Adipocyte (in vitro differentiated cells): Measurements from ENCODE around the gene MEIS1.

Source experiments
- DNase-seq: peaks from one replicate; pipeline ENCODE4 v3.0.0-alpha.2; 2015; ENCODE audit warnings: low read depth
- H3K27me3 ChIP-seq: replicated peaks from 2 replicates; pipeline ENCODE4 v1.7.0; 2013; ENCODE audit warnings: mild to moderate bottlenecking, low read length, moderate library complexity; ENCODE audit not compliant: control insufficient read depth, insufficient read depth
- H3K36me3 ChIP-seq: 2 replicates; pipeline ENCODE4 v1.7.0; 2013; ENCODE audit warnings: low read length, mild to moderate bottlenecking, moderate library complexity; ENCODE audit not compliant: control insufficient read depth, insufficient read depth, severe bottlenecking
- H3K4me1 ChIP-seq: 2 replicates; pipeline ENCODE4 v1.7.0; 2013; ENCODE audit warnings: mild to moderate bottlenecking, low read length, moderate library complexity; ENCODE audit not compliant: control insufficient read depth, insufficient read depth
- H3K4me3 ChIP-seq: 2 replicates; pipeline ENCODE4 v1.7.0; 2013; ENCODE audit warnings: mild to moderate bottlenecking, low read length, moderate library complexity
- H3K9ac ChIP-seq: 2 replicates; pipeline ENCODE4 v1.7.0; 2013; ENCODE audit warnings: mild to moderate bottlenecking, low read length, moderate library complexity
- H3K9me3 ChIP-seq: 2 replicates; pipeline ENCODE4 v1.7.0; 2013; ENCODE audit warnings: mild to moderate bottlenecking, low read length, moderate library complexity; ENCODE audit not compliant: control insufficient read depth

Gene MEIS1

DNA sequence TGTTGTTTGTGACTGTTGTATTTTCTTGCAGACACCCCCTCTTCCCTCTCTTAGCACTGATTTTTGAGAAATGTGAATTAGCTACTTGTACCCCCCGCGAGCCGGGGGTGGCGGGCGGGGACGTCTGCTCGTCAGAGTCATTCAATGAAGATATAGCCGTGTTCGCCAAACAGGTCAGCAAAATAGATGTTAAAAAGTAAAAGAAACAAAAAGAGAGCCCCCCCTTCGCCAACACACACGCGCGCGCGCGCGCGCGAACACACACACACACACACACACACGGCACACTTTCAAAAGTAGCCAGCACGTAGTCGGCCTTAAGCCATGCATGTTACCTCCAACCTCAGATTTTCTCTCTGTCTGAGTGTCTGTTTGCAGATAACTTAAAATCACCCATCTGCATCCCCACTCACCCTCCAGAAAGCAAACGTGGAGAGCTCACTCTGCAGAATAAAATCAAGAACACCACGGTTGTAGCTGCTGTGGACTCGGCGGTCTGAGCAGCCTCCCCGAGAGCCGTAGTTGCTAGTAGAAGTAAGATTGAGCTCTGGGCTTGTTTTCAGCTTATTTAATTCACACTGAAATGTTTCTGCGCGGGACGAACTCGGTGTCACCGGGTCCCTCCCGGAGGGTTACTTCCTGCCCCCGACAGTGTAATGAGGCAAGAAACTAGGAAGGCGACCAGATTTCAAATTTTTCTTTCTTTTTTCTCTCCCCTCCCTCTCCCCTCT, 5.1 kb downstream of the MEIS1 start:
- no peak for DNase-seq
- Histone ChIP-seq H3K9ac (peak overlapping the region; percentile 97), H3K36me3 (no peaks in the 10 kb centered on the region), H3K4me3 (peak overlapping the region; percentile 89), H3K27me3 (no peaks in the 10 kb centered on the region), H3K9me3 (no peaks in the 10 kb centered on the region), H3K4me1 (peaks cover 28% of the 10 kb centered on the region)

DNA sequence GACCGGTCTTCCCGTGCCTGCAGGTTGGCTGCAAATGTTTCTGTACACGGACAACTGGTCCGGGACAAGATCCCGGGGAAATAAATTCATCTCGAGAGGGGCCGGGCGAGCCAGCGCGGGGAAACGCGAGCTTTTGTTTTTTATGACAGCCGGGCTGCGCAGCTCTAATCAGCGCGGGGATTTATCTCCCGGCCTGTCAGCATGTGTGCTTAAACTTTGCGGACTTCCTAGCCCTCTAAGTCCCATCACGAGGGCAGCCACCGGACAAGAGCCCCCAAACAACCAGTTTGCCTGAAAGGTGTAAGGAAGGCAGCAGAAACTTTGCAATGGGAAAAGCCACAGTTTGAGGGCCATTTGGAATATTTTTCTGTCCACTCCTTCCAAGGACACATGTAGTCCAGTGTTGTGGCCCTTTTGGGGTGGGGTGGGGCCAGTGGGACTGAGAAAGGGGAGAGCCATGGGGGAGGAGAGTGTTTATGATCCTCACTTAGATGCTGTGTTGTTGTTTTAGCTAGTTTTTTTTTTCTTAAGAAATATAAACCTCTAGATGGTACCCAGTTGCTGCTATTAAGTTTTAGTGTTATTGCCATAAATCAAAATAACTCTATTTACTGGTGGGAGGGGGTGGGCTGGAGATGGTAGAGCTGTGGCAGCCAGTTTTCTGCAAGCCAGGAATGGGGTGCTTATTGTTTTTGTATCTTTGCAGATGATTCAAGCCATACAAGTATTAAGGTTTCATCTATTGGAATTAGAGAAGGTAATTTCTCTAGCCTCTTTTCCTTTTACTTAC, 6.0 kb downstream of the MEIS1 start:
- no peaks in the 10 kb centered on the region for H3K27me3 ChIP-seq
- H3K9ac ChIP-seq: peak overlapping the region; percentile 97
- peak overlapping the region; percentile 89 for H3K4me3 ChIP-seq
- peaks cover 33% of the 10 kb centered on the region for H3K4me1 ChIP-seq
- DNase-seq: no peak
- no peaks in the 10 kb centered on the region for H3K36me3 ChIP-seq
- H3K9me3 ChIP-seq: no peaks in the 10 kb centered on the region

DNA sequence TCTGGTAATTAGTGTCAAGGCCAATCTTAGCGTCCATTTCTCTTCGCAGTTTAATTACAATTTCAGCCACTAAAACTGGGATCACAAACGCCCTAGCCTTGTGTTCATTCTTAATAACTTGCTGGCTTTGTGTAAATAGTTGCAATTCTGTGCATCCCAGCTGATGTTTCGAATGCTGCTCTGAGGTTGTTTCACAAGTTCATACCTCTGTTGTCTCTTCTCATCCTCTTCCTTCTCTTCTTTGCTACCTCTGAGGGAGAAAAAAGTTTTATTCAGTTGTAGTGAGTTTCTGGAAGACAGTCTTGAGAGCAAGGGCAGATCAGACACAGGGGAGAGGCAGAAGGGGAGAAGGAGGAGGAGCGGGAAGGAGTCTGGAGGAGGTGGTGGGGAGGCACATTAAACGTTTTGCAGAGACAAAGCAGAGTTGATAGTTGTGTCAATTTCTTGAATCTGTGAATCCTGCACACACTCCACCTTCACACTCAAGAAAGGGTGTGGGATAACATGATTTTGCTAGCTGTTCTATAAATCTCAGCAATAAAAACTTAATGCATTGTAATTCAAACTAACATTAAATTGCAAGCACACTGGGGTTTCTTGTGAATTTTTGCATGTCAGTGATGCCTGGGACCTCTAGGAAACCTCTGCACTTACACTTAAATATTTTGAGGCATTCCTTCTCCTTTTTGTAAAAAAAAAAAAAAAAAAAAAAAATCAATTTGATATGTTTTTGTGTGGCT, 6.8 kb downstream of the MEIS1 start:
- Histone ChIP-seq H3K4me3 (peak overlapping the region; percentile 89), H3K4me1 (peaks cover 36% of the 10 kb centered on the region)

GRCh38 chr2:66442516-66443185, 7.7 kb downstream of the MEIS1 start:
- Histone ChIP-seq H3K36me3 (no peaks in the 10 kb centered on the region), H3K27me3 (no peaks in the 10 kb centered on the region), H3K9me3 (no peaks in the 10 kb centered on the region), H3K9ac (peak overlapping the region; percentile 97), H3K4me3 (peak overlapping the region; percentile 79), H3K4me1 (peaks cover 41% of the 10 kb centered on the region)
- no peak for DNase-seq

More for the DNA sequence above, 6.8 kb downstream of the MEIS1 start:
- Histone ChIP-seq H3K27me3 (no peaks in the 10 kb centered on the region), H3K36me3 (no peaks in the 10 kb centered on the region), H3K9me3 (no peaks in the 10 kb centered on the region), H3K9ac (peak overlapping the region; percentile 97)
- DNase-seq: no peak

DNA sequence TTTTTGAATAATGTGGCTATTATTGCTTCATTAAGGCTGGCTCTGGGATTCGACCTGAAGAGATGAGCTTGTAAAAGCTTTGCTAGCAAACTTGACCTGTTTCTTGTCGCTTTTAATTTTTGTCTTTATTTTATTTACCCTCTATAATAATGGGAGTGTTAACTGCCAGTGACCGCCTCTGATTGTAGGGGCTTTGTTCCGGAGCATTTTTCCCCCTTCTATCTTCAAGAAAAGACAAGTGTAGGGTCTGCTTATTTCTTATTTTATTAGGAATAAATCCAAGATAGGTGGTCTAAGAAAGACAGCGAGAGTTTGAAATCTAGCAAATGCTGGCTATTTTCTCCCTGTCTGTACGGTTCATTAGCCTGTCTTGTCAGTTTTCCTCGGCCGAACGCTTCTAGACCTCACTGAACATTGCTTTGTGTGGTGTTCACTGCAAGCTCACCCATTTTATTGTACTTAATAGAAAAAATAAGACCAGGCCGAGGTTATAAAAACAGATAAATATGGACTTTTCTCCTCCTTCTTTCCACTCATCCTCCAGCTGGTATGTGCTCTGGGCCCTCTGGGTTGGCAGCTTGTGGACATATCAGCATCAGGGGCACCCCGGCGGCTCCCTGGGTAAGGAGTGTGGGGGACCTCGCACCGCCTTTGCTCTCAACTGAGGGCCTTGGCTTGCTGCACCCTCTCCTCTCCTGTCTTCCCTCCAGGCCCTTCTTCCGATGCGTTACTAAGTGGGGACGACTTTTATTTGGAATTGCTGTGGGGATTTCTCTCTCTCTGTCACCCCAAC, 8.5 kb downstream of the MEIS1 start:
- Histone ChIP-seq H3K4me3 (peak overlapping the region; percentile 79), H3K36me3 (no peaks in the 10 kb centered on the region), H3K27me3 (no peaks in the 10 kb centered on the region), H3K4me1 (peaks cover 41% of the 10 kb centered on the region), H3K9ac (peak overlapping the region; percentile 97), H3K9me3 (no peaks in the 10 kb centered on the region)
- no peak for DNase-seq

- peak overlapping the region; percentile 97 for H3K9ac ChIP-seq
- H3K9me3 ChIP-seq: no peaks in the 10 kb centered on the region
- H3K27me3 ChIP-seq: no peaks in the 10 kb centered on the region
- no peaks in the 10 kb centered on the region for H3K36me3 ChIP-seq
- peaks cover 45% of the 10 kb centered on the region for H3K4me1 ChIP-seq
- peak overlapping the region; percentile 79 for H3K4me3 ChIP-seq
- no peak for DNase-seq
These were observed 9.3 kb downstream of the MEIS1 start for GRCh38 chr2:66443979-66444861.

- no peaks in the 10 kb centered on the region for H3K27me3 ChIP-seq
- no peaks in the 10 kb centered on the region for H3K36me3 ChIP-seq
- H3K4me3 ChIP-seq: peak overlapping the region; percentile 79
- DNase-seq: no peak
- peaks cover 45% of the 10 kb centered on the region for H3K4me1 ChIP-seq
- H3K9me3 ChIP-seq: no peaks in the 10 kb centered on the region
- H3K9ac ChIP-seq: peak overlapping the region; percentile 97
These were observed 10.4 kb downstream of the MEIS1 start for GRCh38 chr2:66445076-66445924.

DNA sequence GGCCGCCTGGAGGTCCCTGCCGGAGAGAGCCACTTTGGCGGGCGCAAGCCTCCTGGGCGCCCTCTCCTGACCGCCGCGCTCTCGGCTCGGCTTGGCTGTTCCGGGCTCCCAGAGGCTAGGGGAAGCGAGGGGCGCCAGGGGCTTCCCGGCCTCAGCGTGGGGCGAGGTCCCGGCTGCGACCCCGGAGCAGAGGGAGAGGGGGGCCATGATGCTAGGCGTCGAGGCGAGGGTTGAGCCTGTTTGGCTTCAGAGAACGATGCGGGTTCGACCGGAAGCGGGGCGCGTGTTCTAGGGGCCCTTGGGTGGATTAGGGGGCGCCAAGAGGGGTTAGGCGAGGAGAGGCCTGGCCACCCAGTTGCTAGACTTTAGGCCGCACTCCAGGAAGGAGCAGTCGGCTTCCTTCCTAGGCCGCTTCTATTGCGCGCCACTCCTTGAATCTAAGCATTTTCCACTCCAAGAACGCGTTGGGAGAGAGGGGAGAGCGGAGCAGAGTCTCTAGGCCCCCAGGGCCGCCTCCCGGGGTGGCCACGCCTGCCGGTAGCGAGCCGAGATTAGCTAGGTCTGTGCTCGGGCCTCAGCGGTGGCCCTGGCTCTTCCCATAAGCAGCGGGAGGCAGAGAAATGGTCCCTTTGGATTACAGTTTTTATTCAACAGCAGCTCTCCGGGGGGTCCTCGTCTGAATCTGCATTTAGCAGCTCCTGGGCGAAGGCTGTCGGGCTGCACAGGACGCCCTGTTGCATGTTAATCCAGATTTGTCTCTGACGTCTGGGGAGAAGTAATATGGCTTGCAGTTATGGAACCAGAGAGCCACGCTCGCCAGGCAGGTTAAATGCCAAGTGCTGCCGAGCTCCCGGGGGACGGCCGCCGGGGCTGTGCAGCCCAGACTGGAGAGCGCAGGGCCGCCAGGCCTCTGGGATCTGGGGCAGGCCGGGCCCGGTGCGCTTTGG, 11.3 kb downstream of the MEIS1 start:
- H3K36me3 ChIP-seq: peaks cover 1% of the 10 kb centered on the region
- DNase-seq: no peak
- H3K9me3 ChIP-seq: no peaks in the 10 kb centered on the region
- H3K4me1 ChIP-seq: peaks cover 40% of the 10 kb centered on the region
- no peaks in the 10 kb centered on the region for H3K27me3 ChIP-seq
- peak overlapping the region; percentile 97 for H3K9ac ChIP-seq
- peak overlapping the region; percentile 79 for H3K4me3 ChIP-seq
